Measurements from ENCODE around the gene NELFB.

DNA sequence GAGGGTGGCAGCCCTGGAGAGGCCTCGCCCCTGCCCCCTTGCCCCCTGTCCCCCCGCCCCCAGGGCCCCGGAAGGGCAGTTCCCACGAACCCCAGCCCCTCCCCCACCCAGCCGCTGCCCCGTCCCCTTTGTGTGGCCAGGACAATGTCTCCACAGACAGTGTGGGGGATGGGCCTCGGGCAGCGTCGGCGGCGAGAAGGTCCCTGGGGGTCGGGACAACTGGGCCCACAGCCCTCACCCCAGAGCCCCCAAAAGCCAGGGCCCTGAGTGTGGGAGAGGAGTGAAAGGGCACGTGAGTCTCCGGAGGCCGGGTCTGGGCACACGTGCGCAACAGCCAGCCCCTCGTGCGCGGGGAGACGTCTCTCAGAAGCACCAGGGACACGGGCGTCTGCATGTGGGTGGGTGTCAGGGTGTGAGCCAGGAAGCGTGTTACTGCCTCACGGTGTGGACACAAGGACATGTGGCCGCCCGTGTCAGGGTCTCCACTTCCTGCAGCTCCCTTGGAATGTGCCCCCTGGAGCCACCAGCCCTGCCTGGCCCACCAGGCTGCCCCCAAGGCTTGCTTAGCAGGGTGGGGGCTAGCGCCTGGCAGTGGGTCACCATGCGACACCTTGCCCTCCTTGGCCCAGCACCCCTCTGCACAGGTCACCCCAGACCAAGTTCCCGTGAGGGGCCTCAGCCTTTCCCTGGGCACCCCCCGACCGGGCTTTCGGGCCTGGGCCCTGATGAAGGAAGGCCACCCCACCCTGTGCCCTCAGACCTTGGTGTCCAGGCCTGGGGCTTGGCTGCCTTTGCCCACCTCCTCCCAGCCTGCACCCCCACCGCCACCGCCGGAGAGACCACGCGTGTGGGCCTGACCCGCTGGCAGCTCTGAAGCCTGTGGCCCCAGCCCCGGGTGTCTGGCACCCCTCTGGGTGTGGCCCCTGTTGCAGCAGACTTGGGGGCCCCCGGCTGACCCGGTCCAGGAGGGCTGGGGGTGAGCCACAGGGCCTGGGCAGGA, 59.7 kb downstream of the NELFB start:
- TF ChIP-seq EGR1 (IDR thresholded peaks at IDR 0.05; ENCODE audit: low read depth in 2 of 2) = no peak
- TF ChIP-seq, protein P1, sequence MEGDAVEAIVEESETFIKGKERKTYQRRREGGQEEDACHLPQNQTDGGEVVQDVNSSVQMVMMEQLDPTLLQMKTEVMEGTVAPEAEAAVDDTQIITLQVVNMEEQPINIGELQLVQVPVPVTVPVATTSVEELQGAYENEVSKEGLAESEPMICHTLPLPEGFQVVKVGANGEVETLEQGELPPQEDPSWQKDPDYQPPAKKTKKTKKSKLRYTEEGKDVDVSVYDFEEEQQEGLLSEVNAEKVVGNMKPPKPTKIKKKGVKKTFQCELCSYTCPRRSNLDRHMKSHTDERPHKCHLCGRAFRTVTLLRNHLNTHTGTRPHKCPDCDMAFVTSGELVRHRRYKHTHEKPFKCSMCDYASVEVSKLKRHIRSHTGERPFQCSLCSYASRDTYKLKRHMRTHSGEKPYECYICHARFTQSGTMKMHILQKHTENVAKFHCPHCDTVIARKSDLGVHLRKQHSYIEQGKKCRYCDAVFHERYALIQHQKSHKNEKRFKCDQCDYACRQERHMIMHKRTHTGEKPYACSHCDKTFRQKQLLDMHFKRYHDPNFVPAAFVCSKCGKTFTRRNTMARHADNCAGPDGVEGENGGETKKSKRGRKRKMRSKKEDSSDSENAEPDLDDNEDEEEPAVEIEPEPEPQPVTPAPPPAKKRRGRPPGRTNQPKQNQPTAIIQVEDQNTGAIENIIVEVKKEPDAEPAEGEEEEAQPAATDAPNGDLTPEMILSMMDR (IDR thresholded peaks at IDR 0.05; ENCODE audit: low read depth, low read length, missing input control) = no peak
- TF ChIP-seq MAX (IDR thresholded peaks at IDR 0.05) = no peak
- no peak for TF ChIP-seq TAF1 (conservative IDR thresholded peaks at IDR 0.05)
- no peak for TF ChIP-seq JUND (IDR thresholded peaks at IDR 0.05)
- TF ChIP-seq, protein P2, sequence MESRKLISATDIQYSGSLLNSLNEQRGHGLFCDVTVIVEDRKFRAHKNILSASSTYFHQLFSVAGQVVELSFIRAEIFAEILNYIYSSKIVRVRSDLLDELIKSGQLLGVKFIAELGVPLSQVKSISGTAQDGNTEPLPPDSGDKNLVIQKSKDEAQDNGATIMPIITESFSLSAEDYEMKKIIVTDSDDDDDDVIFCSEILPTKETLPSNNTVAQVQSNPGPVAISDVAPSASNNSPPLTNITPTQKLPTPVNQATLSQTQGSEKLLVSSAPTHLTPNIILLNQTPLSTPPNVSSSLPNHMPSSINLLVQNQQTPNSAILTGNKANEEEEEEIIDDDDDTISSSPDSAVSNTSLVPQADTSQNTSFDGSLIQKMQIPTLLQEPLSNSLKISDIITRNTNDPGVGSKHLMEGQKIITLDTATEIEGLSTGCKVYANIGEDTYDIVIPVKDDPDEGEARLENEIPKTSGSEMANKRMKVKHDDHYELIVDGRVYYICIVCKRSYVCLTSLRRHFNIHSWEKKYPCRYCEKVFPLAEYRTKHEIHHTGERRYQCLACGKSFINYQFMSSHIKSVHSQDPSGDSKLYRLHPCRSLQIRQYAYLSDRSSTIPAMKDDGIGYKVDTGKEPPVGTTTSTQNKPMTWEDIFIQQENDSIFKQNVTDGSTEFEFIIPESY (IDR thresholded peaks at IDR 0.05) = no peak
- no peak for TF ChIP-seq SP1 (IDR thresholded peaks at IDR 0.05)
- no peak for TF ChIP-seq FOXA1 (IDR thresholded peaks at IDR 0.05)
- no peak for TF ChIP-seq RAD21 (IDR thresholded peaks at IDR 0.05)
